Measurements from ENCODE around the gene PCDHA6.
"Not testable (repeated sequence)": the region's sequence is repeated elsewhere in the genome, so short reads cannot be mapped to it uniquely, and the experiment has no call there.

The PCDHA6 gene

DNA sequence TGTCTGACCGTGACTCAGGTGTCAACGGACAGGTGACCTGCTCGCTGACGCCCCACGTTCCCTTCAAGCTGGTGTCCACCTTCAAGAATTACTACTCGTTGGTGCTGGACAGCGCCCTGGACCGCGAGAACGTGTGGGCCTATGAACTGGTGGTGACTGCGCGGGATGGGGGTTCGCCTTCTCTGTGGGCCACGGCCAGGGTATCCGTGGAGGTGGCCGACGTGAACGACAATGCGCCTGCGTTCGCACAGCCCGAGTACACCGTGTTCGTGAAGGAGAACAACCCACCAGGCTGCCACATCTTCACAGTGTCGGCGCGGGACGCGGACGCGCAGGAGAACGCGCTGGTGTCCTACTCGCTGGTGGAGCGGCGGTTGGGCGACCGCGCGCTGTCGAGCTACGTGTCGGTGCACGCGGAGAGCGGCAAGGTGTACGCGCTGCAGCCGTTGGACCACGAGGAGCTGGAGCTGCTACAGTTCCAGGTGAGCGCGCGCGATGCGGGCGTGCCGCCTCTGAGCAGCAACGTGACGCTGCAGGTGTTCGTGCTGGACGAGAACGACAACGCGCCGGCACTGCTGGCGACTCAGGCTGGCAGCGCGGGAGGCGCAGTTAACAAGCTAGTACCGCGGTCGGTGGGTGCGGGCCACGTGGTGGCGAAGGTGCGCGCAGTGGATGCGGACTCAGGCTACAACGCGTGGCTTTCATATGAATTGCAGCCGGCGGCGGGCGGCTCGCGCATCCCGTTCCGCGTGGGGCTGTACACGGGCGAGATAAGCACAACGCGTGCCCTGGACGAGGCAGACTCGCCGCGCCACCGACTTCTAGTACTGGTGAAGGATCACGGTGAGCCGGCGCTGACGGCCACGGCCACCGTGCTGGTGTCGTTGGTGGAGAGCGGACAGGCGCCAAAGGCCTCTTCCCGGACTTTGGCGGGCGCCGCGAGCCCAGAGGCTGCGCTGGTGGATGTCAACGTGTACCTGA is 42.8 kb downstream of the PCDHA6 start:
- H3K27me3 ChIP-seq (ENCODE audit: insufficient read depth, low read length) = peaks cover 4% of the 10 kb centered on the region; the same call in 1 of the 2 replicates

GRCh38 chr5:140875085-140876065 is 47.6 kb downstream of the PCDHA6 start, which contains the start of gene PCDHA12:
Gene PCDHA12 (plus strand): TSS chr5:140875308. CDS start chr5:140875473, 165 bp downstream.
- no peaks in the 10 kb centered on the region for H3K36me3 ChIP-seq (ENCODE audit: insufficient read depth, low read length)
- no peaks in the 10 kb centered on the region for H3K27me3 ChIP-seq (ENCODE audit: insufficient read depth, low read length)
- H3K79me2 ChIP-seq (ENCODE audit: control insufficient read depth, insufficient read depth, low read length, unreplicated experiment) = no peaks in the 10 kb centered on the region
- H2AFZ ChIP-seq (ENCODE audit: low read length, unreplicated experiment) = no peak within 1 kb of the TSS
- no peaks in the 10 kb centered on the region for H3K4me1 ChIP-seq (ENCODE audit: control insufficient read depth, insufficient read depth, low read length, unreplicated experiment)
- H3K27ac ChIP-seq (ENCODE audit: low read depth, low read length) = no peak within 1 kb of the TSS
- H3K4me3 ChIP-seq (ENCODE audit: low read depth, low read length) = no peak within 1 kb of the TSS

More for the DNA sequence above, 42.8 kb downstream of the PCDHA6 start:
- Histone ChIP-seq H3K79me2 (ENCODE audit: control insufficient read depth, insufficient read depth, low read length, unreplicated experiment) (no peaks in the 10 kb centered on the region), H3K36me3 (ENCODE audit: insufficient read depth, low read length) (no peaks in the 10 kb centered on the region), H2AFZ (ENCODE audit: low read length, unreplicated experiment) (no peak overlapping the region), H3K4me3 (ENCODE audit: low read depth, low read length) (no peak overlapping the region), H3K4me1 (ENCODE audit: control insufficient read depth, insufficient read depth, low read length, unreplicated experiment) (no peaks in the 10 kb centered on the region), H3K27ac (ENCODE audit: low read depth, low read length) (no peak overlapping the region)

DNA sequence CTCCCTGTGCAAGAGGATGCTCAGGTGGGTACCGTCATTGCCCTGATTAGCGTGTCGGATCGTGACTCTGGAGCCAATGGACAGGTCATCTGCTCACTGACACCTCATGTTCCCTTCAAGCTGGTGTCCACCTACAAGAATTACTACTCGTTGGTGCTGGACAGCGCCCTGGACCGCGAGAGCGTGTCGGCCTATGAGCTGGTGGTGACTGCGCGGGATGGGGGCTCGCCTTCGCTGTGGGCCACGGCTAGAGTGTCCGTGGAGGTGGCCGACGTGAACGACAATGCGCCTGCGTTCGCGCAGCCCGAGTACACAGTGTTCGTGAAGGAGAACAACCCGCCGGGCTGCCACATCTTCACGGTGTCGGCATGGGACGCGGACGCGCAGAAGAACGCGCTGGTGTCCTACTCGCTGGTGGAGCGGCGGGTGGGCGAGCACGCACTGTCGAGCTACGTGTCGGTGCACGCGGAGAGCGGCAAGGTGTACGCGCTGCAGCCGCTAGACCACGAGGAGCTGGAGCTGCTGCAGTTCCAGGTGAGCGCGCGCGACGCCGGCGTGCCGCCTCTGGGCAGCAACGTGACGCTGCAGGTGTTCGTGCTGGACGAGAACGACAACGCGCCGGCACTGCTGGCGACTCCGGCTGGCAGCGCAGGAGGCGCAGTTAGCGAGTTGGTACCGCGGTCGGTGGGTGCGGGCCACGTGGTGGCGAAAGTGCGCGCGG is 48.9 kb downstream of the PCDHA6 start:
- H3K36me3 ChIP-seq (ENCODE audit: insufficient read depth, low read length); H3K27me3 ChIP-seq (ENCODE audit: insufficient read depth, low read length); H3K4me1 ChIP-seq (ENCODE audit: control insufficient read depth, insufficient read depth, low read length, unreplicated experiment); H3K27ac ChIP-seq (ENCODE audit: low read depth, low read length); H3K4me3 ChIP-seq (ENCODE audit: low read depth, low read length); H2AFZ ChIP-seq (ENCODE audit: low read length, unreplicated experiment); H3K79me2 ChIP-seq (ENCODE audit: control insufficient read depth, insufficient read depth, low read length, unreplicated experiment): not testable (repeated sequence)

DNA sequence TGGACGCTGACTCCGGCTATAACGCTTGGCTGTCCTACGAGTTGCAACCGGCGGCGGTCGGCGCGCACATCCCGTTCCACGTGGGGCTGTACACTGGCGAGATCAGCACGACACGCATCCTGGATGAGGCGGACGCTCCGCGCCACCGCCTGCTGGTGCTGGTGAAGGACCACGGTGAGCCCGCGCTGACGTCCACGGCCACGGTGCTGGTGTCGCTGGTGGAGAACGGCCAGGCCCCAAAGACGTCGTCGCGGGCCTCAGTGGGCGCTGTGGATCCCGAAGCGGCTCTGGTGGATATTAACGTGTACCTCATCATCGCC is 49.5 kb downstream of the PCDHA6 start:
- H3K27ac ChIP-seq (ENCODE audit: low read depth, low read length) = no peak overlapping the region
- no peaks in the 10 kb centered on the region for H3K79me2 ChIP-seq (ENCODE audit: control insufficient read depth, insufficient read depth, low read length, unreplicated experiment)
- no peak overlapping the region for H3K4me3 ChIP-seq (ENCODE audit: low read depth, low read length)
- H3K4me1 ChIP-seq (ENCODE audit: control insufficient read depth, insufficient read depth, low read length, unreplicated experiment) = no peaks in the 10 kb centered on the region
- no peaks in the 10 kb centered on the region for H3K27me3 ChIP-seq (ENCODE audit: insufficient read depth, low read length)
- no peak overlapping the region for H2AFZ ChIP-seq (ENCODE audit: low read length, unreplicated experiment)
- no peaks in the 10 kb centered on the region for H3K36me3 ChIP-seq (ENCODE audit: insufficient read depth, low read length)

All from ACC112 (cell line).